ENCODE results near the gene SLC25A46.
"Not testable (repeated sequence)": the region's sequence is repeated elsewhere in the genome, so short reads cannot be mapped to it uniquely, and the experiment has no call there.

The SLC25A46 gene

DNA sequence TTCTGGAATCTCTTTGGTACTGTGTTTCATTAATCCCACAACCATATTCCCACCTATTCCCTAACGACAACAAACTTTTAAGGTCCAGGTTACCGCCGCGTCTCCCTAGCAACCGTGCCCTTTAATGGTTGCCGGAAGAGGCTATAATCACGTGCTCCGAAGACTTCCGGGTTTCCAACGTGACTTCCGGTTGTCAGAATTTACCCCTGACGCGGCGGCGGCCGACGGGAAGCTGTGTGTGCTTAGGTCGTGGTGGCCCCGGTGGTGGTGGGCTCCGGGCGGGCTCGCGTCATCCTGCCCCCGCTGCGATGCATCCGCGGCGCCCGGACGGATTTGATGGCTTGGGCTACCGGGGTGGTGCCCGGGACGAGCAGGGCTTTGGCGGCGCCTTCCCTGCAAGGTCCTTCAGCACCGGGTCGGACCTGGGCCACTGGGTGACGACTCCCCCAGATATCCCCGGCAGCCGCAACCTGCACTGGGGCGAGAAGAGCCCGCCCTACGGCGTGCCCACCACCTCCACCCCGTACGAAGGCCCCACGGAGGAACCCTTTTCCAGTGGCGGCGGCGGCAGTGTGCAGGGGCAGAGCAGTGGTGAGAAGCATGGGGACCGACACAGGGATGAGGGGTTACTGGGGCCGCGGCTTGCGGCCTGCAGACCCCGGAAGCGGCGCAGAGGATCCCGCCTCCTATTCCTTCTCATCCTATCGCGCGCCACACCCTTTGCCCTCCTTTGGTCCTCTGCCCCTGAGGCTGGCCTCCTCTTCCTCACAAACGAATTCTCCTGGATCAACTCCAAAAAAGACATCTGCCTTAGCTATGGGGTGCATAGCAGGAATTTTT lies at the start of gene SLC25A46:
SLC25A46 (plus strand) TSS at position 196 of the 840 bp plus-strand sequence; CDS start at position 309, 113 bp downstream.
- peak; percentile 91 to 95 (median 93) for DNase-seq

DNA sequence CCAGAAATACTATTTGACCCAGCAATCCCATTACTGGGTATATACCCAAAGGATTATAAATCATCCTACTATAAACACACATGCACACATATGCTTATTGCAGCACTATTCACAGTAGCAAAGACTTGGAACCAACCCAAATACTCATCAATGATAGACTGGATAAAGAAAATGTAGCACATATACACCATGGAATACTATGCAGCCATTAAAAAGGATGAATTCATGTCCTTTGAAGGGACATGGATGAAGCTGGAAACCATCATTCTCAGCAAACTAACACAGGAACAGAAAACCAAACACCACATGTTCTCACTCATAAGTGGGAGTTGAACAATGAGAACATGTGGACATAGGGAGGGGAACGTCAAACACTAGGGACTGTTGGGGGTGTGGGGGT lies 48.2 kb upstream of the SLC25A46 start:
- DNase-seq = not testable (repeated sequence)

DNA sequence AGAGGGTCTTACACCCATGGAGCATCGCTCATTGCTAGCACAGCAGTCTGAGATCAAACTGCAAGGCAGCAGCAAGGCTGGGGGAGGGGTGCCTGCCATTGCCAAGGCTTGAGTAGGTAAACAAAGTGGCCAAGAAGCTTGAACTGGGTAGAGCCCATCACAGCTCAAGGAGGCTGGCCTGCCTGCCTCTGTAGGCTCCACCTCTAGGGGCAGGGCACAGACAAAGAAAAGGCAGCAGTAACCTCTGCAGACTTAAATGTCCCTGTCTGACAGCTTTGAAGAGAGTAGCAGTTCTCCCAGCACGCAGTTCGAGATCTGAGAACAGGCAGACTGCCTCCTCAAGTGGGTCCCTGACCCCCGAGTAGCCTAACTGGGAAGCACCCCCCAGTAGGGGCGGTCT lies 46.1 kb upstream of the SLC25A46 start:
- not testable (repeated sequence) for DNase-seq

DNA sequence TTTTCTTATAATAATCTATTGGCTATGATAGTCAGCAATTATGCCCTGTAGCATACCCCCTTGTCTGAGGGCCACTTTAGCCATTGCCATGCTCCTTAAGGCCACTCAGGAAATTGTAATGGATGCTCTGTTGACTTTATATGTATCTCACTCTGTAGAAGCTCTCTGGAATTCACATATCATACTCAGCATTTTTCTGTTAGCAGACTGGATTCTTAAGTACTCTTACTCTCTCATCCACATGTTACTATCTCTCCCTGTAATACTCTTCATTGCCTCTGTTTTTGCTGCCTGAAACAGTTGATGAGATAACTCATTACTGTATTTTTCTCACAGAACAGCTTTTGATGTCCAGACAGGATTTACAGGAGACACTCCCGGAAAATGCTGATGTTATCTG lies 36.5 kb upstream of the SLC25A46 start:
- DNase-seq = no peak

DNA sequence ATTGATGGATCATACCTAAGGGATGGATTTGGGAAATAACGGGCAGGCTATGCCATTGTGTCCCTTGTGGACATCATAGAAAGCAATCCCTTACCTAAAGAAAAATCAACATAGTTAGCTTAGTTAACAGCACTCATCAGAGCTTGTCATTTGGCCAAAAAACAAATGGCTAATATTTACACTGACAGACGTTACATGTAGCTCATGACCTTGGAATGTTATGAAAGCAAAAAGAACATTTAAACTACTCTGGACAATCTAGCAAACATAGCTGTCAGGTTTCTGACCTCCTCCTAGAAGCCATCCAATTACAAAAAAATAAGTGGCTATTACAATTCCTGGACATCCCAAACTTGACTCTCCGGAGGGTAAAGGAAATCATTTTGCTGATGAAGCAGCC lies 36.1 kb upstream of the SLC25A46 start:
- DNase-seq = no peak

DNA sequence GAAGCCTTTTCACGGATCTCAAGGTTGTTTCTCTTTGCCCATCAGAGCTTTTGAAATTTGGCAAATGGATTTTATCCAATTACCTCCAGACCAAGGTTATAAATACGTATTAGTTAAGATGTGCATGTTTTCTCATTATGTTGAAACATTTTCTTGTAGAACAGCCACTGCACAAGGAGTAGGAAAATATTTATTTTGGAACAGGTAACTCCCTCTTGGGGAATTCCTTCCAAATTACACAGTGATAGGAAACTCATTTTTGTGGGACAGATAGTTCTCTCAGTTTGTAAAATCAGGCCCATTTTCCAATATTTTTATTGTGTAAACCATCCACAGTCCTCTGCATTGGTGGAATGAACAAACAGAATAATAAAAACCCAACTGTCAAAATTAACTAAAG lies 35.3 kb upstream of the SLC25A46 start:
- no peak for DNase-seq

DNA sequence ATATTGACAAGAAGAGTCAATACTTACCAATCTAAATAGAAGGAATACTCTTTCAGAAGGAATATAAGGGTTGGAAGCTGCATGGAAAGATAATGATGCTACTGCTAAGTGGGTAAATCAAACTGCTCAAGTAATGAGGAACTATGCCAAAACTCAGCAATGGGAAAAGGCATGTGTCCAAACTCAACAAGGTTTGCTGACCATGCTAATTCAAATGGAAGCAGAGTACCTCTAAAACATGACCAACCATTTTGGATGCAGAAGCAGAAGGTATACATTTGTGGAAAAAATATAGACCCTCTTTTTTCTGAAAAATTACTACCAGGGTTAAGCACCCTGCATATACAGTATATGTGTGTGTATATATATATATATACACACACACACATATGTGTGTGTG lies 33.5 kb upstream of the SLC25A46 start:
- DNase-seq = no peak

- no peak for DNase-seq
Measured at GRCh38 chr5:110707260-110707844, 31.5 kb upstream of the SLC25A46 start.

- DNase-seq = no peak
Measured at GRCh38 chr5:110716247-110717245, 22.3 kb upstream of the SLC25A46 start.

GRCh38 chr5:110718311-110718710 lies 20.5 kb upstream of the SLC25A46 start:
- DNase-seq = no peak

DNA sequence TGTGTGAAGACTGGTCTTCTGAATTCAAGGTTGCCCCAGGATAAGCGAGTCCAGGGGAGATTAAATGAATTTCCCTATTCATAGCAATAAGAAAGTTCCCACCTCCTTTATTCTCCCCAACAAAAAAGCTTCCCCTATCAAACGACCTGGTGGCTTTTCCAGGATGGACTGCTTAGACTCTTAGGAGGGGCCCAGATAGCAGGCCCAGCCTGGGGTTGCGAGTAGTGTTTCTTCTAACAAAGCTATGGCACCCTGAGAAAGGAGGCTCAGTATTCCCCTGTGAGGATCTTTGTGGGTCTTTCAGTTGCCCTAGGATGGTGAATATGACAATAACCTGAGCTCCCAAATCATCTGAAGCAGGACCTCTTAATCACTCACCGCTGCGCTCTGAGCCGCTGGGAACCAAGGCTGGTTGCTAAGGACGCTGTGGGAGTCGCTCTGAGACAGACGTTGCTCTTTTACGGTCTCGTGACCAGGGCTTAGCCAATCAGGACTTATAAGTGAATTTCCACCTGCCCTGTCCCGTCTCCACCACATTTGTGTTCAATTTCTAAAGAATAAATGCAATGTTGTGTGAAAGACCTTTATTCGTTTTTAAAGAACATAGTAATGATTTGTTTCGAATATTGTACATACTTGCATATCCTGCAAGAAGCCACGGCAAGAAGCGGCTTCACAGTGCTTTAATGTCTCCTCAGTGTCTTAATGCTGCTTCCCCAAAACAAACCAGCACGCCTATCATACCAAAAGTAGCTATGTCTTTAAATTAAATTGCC lies 12.4 kb upstream of the SLC25A46 start, which contains the start of gene TMEM232:
TMEM232 (minus strand) TSS at position 423 of the 776 bp plus-strand sequence. CDS start 59,319 bp downstream, outside the sequence.
- DNase-seq = peak; percentile 87 to 89 (median 88)

DNA sequence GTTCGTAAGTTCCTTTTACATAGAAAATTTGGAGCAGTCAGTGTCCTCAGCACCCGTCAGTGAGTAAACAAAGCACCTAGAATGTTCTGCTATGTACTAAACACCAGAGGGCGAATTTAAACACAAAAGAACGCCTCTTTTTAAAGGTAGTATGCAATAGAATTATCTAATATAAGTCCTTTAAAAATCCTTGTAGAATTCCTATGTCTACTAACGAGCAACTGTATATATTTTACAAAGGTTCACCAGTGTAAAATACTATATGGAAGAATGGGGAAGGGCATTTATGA lies 11.8 kb upstream of the SLC25A46 start:
- DNase-seq = peak in 2 of 3 donors; percentile 20 to 24

DNA sequence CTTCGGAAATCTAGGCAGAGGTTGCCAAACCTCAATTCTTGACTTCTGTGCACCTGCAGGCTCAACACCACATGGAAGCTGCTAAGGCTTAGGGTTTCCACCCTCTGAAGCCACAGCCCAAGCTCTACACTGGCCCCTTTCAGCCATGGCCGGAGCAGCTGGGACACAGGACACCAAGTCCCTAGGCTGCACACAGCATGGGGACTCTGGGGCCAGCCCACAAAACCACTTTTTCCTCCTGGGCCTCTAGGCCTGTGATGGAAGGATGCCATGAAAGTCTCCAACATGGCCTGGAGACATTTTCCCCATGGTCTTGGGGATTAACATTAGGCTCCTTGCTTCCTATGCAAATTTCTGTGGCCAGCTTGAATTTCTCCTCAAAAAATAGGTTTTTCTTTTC lies 7.3 kb upstream of the SLC25A46 start:
- DNase-seq = not testable (repeated sequence)

- no peak for DNase-seq
Measured at GRCh38 chr5:110734101-110734500, 4.7 kb upstream of the SLC25A46 start.

DNA sequence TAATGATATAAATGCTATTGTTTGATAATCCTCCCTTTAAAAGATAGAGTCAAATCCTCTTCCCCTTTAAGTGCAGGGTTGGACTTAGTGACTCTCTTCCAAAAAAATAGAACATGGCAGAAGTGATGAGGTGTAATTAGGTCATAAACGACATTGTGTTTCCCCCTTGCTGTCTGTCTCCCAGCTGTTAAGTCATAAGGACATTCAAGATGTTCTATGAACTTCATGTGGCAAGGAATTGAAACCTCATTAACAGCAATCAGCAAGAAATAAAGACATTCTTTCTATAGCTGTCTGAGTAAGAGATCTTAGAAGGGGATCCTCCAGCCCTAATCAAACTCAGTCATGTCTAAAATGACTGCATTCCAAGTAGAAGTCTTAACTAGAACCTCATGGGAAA lies 3.3 kb upstream of the SLC25A46 start:
- peak in 2 of 3 donors; percentile 18 to 22 for DNase-seq

DNA sequence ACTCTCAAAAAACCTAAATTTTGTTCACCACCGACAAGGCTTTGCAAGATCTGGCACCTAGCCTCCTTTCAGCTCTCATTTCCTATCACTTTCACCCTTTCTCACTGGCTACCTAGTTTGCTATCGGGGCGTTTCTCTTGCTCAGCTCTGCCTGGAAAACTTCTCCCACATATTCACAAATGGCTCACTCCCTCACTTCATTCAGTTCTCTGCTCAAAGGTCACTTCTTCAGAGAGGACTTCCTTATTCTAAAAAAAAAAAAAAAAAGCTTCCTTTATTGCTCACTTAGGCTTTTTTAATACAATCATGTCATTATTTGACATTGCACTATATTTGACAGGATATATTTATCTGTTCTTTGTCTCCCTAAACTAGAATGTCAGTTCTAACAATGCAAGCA lies 2.1 kb upstream of the SLC25A46 start:
- peak; percentile 35 to 76 (median 59) for DNase-seq

- DNase-seq = no peak
Measured at GRCh38 chr5:110738503-110738811, 350 bp upstream of the SLC25A46 start.

DNA sequence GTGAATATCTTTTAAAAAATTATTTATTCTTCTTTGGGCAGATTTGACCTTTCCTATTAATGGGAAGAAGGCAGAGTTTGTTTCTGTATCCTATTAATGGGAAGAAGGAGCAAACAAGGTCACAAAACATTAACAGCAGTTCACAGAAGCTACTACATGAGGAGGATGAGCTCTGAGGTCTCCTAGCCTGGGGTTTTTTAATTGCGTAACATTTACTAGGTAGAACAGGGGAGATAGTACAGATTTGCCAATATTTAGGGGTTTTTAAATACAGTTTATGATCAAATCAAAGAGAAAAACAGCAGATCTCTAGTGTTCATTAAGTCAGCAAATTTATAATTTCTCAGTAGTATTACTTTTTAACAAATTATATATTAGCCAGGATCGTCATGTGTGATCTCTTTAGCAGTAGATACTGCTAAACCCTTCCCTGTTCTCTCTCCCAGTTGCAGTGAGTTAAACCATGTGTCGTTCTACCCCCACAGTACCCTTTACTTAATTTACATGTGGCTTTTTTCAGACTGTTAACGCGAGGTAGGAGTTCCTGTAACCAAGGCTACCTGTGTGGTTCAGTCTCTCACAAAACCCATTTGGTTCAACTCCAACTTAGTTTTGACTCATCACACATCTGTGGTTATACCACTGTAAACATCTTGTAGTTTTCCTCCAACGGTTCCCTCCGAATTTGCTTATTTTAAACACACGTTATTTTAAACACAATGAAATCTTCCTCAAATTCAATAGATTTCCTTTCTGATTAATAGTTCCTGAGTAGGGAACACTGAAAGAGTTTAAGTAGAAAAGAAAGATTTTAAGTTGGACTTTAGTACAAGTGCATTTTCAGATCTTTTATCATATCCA lies 13.3 kb downstream of the SLC25A46 start:
- no peak for DNase-seq

DNA sequence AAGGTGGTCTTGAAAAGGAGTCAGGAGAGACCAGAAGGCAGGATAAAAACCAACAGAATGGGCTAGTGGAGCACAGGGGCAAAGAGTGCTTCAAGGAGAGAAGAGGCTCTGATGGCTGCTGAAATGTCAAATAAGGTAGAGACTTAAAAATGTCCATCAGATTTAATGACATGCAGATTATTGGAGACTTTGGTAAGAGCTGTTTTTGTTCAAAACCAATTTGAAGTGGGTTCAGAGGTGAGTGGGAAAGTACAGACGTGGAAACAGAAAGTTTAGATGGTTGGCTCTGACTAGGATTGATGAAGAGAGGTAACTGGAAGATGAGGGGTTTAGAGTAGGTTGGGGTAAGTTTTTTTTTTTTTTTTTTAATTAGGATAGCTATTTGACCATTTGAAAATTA lies 14.1 kb downstream of the SLC25A46 start:
- no peak for DNase-seq

- DNase-seq = no peak
Measured at GRCh38 chr5:110753600-110753999, 14.8 kb downstream of the SLC25A46 start.

DNA sequence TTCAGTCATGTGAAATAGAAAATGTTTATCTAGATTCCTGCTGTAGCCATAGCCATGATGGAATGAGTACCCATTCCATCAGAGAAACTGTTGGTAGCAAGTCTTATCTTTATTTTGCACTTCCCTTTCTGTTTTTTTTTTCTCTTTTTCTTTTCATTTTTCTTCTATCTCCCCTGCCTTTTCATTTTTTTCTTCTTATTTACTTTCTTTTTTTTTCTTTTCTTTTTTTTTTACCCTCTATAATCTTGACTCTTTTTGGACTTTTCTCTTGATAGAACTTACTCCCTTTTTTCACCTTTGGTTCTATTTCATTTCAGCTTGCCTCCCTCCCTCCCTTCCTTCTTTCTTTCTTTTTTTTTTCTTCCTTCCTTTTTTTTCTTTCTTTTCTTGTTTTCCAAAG lies 15.4 kb downstream of the SLC25A46 start:
- no peak for DNase-seq
